MM.1S (cell line): ENCODE results near the gene RNF217.
A peak's percentile ranks its signal among the peaks of the same experiment; 100 is the strongest.

Experiments
- DNase-seq: peaks from one replicate; pipeline ENCODE4 v3.0.0-alpha.2; 2015
- H2AFZ ChIP-seq: fragments of 300-600 bp; sonication (generic); 2 replicates; pipeline ENCODE4 v1.6.0; 2016; ENCODE audit warnings: antibody characterized with exemption, low read length
- H3F3A ChIP-seq: fragments of 300-600 bp; sonication (generic); 2 replicates; pipeline ENCODE4 v1.6.1; 2016; ENCODE audit warnings: mild to moderate bottlenecking, antibody characterized with exemption, low read length, moderate library complexity, mixed read lengths; ENCODE audit not compliant: insufficient read depth
- H3K27ac ChIP-seq: fragments of 300-600 bp; sonication (generic); 2 replicates; pipeline ENCODE4 v1.5.1; 2016; ENCODE audit warnings: mild to moderate bottlenecking, low read length
- H3K27me3 ChIP-seq: fragments of 300-600 bp; sonication (generic); replicated peaks from 2 replicates; pipeline ENCODE4 v1.6.0; 2016; ENCODE audit warnings: low read length; ENCODE audit not compliant: insufficient read depth
- H3K36me3 ChIP-seq: fragments of 300-600 bp; sonication (generic); replicated peaks from 2 replicates; pipeline ENCODE4 v1.6.1; 2016; ENCODE audit warnings: mild to moderate bottlenecking, low read length, mixed read lengths; ENCODE audit not compliant: insufficient read depth
- H3K4me1 ChIP-seq: fragments of 300-600 bp; sonication (generic); 2 replicates; pipeline ENCODE4 v1.6.1; 2016; ENCODE audit warnings: low read length, mixed read lengths
- H3K4me2 ChIP-seq: fragments of 300-600 bp; sonication (generic); 2 replicates; pipeline ENCODE4 v1.6.0; 2016; ENCODE audit warnings: low read depth, low read length
- H3K4me3 ChIP-seq: fragments of 300-600 bp; sonication (generic); 2 replicates; pipeline ENCODE4 v1.5.1; 2016; ENCODE audit warnings: low read length, mixed read lengths
- H3K79me2 ChIP-seq: fragments of 300-600 bp; sonication (generic); 2 replicates; pipeline ENCODE4 v1.6.1; 2016; ENCODE audit warnings: mixed run types, low read length, mixed read lengths
- H3K9ac ChIP-seq: fragments of 300-600 bp; sonication (generic); 2 replicates; pipeline ENCODE4 v1.6.1; 2016; ENCODE audit warnings: low read length, mixed read lengths
- H3K9me2 ChIP-seq: fragments of 300-600 bp; sonication (generic); replicated peaks from 2 replicates; pipeline ENCODE4 v1.6.1; 2016; ENCODE audit warnings: mild to moderate bottlenecking, low read length, mixed read lengths; ENCODE audit not compliant: insufficient read depth
- H3K9me3 ChIP-seq: fragments of 300-600 bp; sonication (generic); replicated peaks from 2 replicates; pipeline ENCODE4 v1.6.1; 2016; ENCODE audit warnings: mild to moderate bottlenecking, low read length, mixed read lengths; ENCODE audit not compliant: insufficient read depth
- H4K20me1 ChIP-seq: fragments of 300-600 bp; sonication (generic); 2 replicates; pipeline ENCODE4 v1.6.1; 2016; ENCODE audit warnings: mild to moderate bottlenecking, low read length, moderate library complexity, mixed read lengths; ENCODE audit not compliant: insufficient read depth
- EZH2 ChIP-seq: fragments of 300-600 bp; sonication (generic); optimal IDR thresholded peaks from 2 replicates; pipeline ENCODE3; 2017; ENCODE audit warnings: low read depth, mild to moderate bottlenecking, antibody characterized with exemption, low read length, mixed read lengths
- EZH2phosphoT487 ChIP-seq: fragments of 300-600 bp; sonication (generic); IDR thresholded peaks from 2 replicates; pipeline ENCODE4 v1.6.1; 2018; ENCODE audit warnings: antibody characterized with exemption, low read length
- TF ChIP-seq, protein P1 (sequence below): fragments of 300-600 bp; sonication (generic); IDR thresholded peaks from 2 replicates; pipeline ENCODE4 v1.5.1; 2016; ENCODE audit warnings: antibody characterized with exemption, low read length, mixed read lengths

RNF217 gene

DNA sequence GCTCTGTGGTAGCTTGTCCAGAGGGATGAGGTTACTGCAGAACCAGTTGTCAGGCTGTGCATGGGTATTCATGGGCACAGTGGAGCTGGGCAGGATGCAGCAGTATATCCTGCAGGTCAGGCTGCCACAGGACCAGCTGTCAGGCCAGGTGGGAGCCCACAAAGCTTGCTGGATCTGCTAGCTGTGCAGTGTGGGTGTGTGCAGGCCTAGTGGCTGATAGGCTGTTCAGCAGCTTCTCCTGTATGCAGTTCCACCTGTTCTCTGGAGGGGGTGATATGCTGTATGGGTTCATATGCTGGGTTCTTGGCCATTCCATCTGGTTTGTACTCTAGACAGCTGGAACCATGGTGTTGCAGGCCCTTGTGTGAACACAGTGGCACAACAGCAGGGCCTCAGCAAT, 150.7 kb downstream of the RNF217 start:
- H3K4me1 ChIP-seq = no peaks in the 10 kb centered on the region
- no peak for DNase-seq
- H2AFZ ChIP-seq = no peak overlapping the region
- H3K9ac ChIP-seq = no peak overlapping the region
- H3F3A ChIP-seq = no peaks in the 10 kb centered on the region
- H3K9me2 ChIP-seq = no peaks in the 10 kb centered on the region
- H3K27me3 ChIP-seq = no peaks in the 10 kb centered on the region
- TF ChIP-seq, protein P1, sequence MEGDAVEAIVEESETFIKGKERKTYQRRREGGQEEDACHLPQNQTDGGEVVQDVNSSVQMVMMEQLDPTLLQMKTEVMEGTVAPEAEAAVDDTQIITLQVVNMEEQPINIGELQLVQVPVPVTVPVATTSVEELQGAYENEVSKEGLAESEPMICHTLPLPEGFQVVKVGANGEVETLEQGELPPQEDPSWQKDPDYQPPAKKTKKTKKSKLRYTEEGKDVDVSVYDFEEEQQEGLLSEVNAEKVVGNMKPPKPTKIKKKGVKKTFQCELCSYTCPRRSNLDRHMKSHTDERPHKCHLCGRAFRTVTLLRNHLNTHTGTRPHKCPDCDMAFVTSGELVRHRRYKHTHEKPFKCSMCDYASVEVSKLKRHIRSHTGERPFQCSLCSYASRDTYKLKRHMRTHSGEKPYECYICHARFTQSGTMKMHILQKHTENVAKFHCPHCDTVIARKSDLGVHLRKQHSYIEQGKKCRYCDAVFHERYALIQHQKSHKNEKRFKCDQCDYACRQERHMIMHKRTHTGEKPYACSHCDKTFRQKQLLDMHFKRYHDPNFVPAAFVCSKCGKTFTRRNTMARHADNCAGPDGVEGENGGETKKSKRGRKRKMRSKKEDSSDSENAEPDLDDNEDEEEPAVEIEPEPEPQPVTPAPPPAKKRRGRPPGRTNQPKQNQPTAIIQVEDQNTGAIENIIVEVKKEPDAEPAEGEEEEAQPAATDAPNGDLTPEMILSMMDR = no peak
- TF ChIP-seq EZH2phosphoT487 (no peak), EZH2 (no peak)
- H3K36me3 ChIP-seq = no peaks in the 10 kb centered on the region
- H3K79me2 ChIP-seq = no peaks in the 10 kb centered on the region
- H3K4me2 ChIP-seq = no peak overlapping the region
- H3K4me3 ChIP-seq = no peak overlapping the region
- H3K27ac ChIP-seq = no peak overlapping the region
- H3K9me3 ChIP-seq = no peaks in the 10 kb centered on the region
- H4K20me1 ChIP-seq = no peaks in the 10 kb centered on the region

DNA sequence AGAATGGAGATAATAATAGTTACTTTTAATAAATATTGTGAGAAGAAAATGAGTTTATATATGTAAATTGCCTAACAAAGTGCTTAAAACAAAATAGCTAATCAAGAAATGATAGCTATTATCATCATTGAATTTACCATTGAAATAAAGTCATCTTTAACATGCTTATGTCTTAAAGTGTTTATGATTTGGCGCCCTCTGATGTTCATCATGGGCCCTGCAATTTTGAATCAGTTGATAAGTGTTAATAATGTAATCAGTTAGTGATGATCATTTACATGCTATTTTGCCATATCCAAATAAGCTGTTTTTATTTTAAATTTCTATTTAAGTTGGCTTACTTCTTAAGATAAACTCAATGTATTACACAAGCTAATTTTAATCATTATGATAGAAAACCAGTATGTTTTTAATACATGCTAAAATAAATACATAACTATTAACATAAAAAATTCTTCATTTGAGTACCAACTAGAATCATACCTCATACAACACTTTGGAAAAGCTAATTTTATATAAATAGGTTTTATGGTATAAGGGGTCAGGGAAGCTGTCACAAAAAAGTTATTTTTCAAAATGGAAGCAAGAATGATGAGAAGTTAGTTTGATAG, 152.1 kb downstream of the RNF217 start:
- H3K9me3 ChIP-seq = no peaks in the 10 kb centered on the region
- no peaks in the 10 kb centered on the region for H4K20me1 ChIP-seq
- no peaks in the 10 kb centered on the region for H3K4me1 ChIP-seq
- no peak overlapping the region for H3K4me3 ChIP-seq
- H3K4me2 ChIP-seq = no peak overlapping the region
- DNase-seq = peak; percentile 55
- H3K9ac ChIP-seq = no peak overlapping the region
- no peaks in the 10 kb centered on the region for H3K79me2 ChIP-seq
- no peaks in the 10 kb centered on the region for H3K36me3 ChIP-seq
- no peak overlapping the region for H2AFZ ChIP-seq
- H3K27me3 ChIP-seq = no peaks in the 10 kb centered on the region
- no peak overlapping the region for H3K27ac ChIP-seq
- no peaks in the 10 kb centered on the region for H3K9me2 ChIP-seq
- TF ChIP-seq EZH2phosphoT487 = no peak
- no peak for TF ChIP-seq EZH2
- TF ChIP-seq, protein P1 = peak; percentile 78
- H3F3A ChIP-seq = no peaks in the 10 kb centered on the region

DNA sequence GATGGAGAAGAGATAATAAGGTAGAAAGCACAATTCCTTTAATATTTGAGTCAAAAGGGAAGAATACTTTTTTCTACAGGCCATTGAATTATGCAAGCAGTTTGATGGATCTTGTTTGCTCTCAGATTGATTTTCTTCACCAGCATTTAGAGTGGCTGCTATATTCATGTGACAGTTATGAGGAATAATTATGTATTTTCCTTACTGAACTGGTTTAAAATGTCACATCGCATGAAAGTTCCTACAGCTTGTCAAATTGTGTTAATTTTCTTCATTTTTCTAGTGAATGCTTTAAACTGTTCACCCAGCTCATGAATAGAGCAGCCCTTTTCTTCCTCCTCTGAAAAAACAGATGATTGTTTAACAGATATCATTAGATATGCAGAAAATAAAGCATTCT, 153.9 kb downstream of the RNF217 start:
- DNase-seq = no peak
- Histone ChIP-seq H3K9me3 (no peaks in the 10 kb centered on the region), H3K27ac (no peak overlapping the region), H3F3A (no peaks in the 10 kb centered on the region), H4K20me1 (no peaks in the 10 kb centered on the region), H3K4me3 (no peak overlapping the region), H3K9me2 (no peaks in the 10 kb centered on the region), H2AFZ (no peak overlapping the region), H3K36me3 (no peaks in the 10 kb centered on the region), H3K79me2 (no peaks in the 10 kb centered on the region), H3K27me3 (no peaks in the 10 kb centered on the region), H3K9ac (no peak overlapping the region), H3K4me2 (no peak overlapping the region), H3K4me1 (no peaks in the 10 kb centered on the region)
- TF ChIP-seq EZH2 = no peak
- TF ChIP-seq, protein P1 = no peak
